CD4-positive, alpha-beta T cell treated with Interleukin-6 for 4 hours (primary cell): ENCODE results near the gene PPP1R1B.

Experiments used
- DNase-seq: peaks from one replicate; pipeline ENCODE4 v3.0.0-alpha.2; 2020; ENCODE audit warnings: mixed read lengths

PPP1R1B gene

DNA sequence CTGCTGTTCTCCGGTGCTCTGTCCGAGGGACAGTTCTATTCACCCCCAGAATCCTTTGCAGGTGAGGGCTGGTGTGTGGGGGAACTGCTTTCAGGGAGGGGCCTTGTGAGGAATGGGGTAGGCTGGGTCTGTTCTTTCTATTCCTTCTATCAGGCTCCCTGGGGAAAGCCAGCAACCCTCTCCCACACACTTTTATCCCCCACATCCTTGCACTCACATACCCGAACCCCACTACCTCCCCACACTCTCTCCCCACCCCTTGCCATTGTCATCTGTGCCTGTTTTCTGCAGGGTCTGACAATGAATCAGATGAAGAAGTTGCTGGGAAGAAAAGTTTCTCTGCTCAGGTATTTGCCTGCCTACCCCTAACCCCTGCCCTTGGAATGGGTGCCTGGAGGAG lies 32.0 kb downstream of the PPP1R1B start:
- no peak for DNase-seq

DNA sequence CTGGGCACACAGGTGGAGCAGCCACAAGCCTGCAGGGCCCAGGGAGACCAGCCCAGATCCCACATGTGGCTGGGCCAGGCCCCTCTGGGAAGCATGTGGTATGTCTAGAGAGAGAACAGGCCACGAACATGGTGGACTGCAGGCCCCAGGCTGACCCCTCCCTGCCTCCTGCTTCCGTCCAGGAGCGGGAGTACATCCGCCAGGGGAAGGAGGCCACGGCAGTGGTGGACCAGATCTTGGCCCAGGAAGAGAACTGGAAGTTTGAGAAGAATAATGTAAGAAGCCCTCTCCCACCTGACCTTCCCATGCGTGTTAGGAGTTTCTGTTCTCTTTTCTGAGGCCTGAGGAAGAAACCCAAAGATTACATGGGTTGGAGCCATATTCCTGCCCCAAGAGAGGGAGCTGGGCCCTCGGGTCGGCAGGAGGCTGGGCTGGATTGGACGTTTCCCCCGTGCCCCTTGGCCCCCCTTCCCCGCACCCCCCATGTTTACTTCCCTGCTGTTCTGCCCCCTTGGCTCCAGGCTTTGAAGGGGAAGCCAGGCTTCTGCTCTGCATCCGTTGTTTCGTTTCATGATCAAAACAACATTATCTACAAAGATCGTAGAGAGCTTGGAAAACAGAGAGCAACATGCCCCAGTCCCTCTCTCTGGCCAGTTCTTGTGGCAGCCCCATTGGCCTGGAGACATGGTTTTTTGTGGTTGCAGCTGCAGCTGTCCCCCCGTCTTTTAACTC lies 32.7 kb downstream of the PPP1R1B start:
- peak; percentile 40 for DNase-seq

GRCh38 chr17:39660011-39660360 lies 33.2 kb downstream of the PPP1R1B start:
- DNase-seq, result no peak

- DNase-seq, result no peak
Observed at GRCh38 chr17:39660397-39661385, 33.9 kb downstream of the PPP1R1B start.

DNA sequence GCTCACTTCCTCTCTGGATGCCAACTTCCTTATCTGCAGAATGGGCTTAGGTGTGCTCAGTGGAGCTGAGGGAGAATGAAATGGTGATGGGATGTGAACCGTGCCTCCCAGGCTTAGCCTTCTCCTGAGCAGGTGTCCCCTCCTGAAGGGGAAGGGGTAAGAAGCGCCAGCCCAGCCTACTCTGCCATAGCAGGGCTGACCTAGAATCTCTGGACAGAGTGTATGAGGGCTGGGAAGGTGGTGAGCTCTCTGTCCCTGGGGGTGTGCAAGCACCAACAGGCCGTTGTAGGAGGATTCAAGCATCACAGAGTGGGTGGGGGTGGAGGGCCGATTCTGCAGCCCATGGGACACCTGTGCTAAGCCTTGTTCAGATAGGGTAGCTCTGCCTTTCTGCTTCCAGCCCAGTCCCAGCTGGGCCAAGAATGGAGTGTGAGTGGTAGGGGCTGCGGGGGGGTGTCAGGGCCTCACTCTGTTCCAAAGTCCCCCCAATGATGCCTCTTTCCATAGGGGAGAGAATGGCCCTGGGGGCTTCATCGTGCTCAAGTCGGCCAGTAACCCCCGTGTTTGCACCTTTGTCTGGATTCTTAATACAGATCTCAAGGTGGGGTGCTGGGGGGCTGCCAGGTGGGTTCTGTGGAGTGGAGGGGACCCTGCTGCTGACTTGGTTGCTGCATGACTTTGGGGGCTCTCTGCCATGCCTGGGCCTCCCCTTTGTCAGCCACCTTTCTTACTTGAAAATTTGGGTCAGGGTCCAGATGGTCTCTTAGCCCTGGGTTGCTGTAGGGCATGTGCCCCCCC lies 35.2 kb downstream of the PPP1R1B start:
- DNase-seq, result no peak

DNA sequence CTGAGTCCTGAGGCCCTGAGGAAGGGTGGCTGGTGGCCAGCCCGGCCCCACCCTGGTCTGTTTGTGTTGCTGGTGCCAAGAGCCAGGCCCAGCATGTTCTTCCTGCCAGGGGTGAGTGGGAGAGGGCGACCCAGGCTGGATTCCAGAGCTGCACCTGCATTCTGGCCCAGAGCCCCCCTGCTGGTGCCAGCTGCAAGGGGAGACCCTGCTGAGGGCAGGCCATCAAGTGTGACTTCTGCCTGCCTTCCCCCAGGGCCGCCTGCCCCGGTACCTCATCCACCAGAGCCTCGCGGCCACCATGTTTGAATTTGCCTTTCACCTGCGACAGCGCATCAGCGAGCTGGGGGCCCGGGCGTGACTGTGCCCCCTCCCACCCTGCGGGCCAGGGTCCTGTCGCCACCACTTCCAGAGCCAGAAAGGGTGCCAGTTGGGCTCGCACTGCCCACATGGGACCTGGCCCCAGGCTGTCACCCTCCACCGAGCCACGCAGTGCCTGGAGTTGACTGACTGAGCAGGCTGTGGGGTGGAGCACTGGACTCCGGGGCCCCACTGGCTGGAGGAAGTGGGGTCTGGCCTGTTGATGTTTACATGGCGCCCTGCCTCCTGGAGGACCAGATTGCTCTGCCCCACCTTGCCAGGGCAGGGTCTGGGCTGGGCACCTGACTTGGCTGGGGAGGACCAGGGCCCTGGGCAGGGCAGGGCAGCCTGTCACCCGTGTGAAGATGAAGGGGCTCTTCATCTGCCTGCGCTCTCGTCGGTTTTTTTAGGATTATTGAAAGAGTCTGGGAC lies 36.0 kb downstream of the PPP1R1B start:
- DNase-seq, result no peak

GRCh38 chr17:39663340-39663687 lies 36.6 kb downstream of the PPP1R1B start:
- DNase-seq, result no peak

GRCh38 chr17:39663688-39664580 lies 37.2 kb downstream of the PPP1R1B start:
- DNase-seq, result no peak

DNA sequence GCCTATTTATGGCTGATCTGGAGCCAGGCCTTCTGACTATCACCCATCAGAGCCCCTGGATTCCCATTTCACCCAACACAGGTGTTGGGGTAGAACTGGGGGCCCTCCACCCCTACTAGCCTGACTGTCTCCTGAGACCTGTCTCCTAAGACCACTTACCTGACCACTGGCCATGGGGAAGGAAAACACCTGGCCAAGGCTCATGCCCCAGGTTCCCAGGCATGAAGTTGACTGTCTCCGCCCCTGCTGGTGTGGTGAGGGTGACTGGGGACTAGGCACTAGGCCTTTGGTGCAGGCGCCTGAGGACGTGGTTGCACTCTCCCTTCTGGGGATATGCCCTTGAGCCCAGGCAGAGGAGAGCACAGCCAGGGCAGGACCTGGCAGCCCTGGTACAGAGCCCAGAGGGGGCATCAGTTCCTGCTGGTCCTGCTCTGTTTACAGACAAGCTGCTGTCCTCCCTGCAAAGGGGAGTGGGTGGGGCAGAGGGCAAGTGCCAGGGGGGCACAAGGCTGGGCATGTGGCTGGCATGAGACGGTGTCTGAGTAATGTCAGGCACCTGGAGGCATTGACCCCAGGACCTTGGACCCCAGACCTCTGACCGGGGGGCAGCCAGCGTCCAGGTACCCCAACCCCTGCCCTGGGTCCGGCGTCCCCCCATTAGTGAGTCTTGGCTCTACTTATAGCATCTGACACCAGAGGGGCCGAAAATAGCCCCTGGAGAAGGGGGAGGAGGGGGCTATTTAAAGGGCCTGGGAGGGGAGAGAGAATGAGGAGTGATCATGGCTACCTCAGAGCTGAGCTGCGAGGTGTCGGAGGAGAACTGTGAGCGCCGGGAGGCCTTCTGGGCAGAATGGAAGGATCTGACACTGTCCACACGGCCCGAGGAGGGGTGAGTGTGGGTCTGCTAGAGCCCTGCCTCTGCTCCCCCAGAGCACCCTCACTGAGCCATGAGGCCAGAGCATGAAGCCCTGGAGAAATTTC lies 38.1 kb downstream of the PPP1R1B start, which contains the start of gene TCAP:
TCAP (plus strand) TSS at position 769 of the 981 bp plus-strand sequence; CDS start at position 780, 11 bp downstream.
- DNase-seq, result no peak

GRCh38 chr17:39665642-39666224 lies 39.0 kb downstream of the PPP1R1B start:
- peak; percentile 22 for DNase-seq

DNA sequence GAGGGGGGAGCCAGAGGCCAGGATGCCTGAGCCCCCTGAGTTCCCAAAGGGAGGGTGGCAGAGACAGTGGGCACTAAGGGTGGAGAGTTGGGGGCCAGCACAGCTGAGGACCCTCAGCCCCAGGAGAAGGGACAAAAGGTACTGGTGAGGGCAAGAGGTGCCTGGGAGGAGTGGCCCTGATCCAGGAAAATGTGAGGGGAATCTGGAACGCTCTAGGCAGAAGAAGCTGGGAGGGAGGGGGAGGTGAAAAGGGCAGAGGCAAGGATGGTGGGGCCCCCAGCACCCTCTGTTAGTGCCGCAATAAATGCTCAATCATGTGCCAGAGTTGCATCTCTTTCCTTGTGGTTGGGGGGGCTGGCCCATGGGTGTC lies 39.5 kb downstream of the PPP1R1B start:
- DNase-seq, result no peak

GRCh38 chr17:39666601-39667261 lies 40.0 kb downstream of the PPP1R1B start:
- no peak for DNase-seq

GRCh38 chr17:39667262-39667944 lies 40.7 kb downstream of the PPP1R1B start:
- peak; percentile 19 for DNase-seq

- DNase-seq, result peak; percentile 84
Observed at GRCh38 chr17:39667945-39668924, 41.5 kb downstream of the PPP1R1B start, which contains the start of gene PNMT. PNMT (plus strand) TSS chr17:39668453; CDS start chr17:39668476, 23 bp downstream.

DNA sequence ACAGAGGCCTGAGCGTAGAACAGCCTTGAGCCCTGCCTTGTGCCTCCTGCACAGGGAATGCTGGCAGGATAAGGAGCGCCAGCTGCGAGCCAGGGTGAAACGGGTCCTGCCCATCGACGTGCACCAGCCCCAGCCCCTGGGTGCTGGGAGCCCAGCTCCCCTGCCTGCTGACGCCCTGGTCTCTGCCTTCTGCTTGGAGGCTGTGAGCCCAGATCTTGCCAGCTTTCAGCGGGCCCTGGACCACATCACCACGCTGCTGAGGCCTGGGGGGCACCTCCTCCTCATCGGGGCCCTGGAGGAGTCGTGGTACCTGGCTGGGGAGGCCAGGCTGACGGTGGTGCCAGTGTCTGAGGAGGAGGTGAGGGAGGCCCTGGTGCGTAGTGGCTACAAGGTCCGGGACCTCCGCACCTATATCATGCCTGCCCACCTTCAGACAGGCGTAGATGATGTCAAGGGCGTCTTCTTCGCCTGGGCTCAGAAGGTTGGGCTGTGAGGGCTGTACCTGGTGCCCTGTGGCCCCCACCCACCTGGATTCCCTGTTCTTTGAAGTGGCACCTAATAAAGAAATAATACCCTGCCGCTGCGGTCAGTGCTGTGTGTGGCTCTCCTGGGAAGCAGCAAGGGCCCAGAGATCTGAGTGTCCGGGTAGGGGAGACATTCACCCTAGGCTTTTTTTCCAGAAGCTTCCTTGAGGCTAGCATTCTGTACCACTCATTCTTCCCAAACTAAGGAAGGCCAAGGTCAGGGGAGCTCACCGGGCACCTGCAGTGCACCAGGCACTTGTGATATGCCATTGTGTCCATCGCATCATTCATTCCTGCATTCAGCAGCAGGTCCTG lies 43.4 kb downstream of the PPP1R1B start:
- no peak for DNase-seq

DNA sequence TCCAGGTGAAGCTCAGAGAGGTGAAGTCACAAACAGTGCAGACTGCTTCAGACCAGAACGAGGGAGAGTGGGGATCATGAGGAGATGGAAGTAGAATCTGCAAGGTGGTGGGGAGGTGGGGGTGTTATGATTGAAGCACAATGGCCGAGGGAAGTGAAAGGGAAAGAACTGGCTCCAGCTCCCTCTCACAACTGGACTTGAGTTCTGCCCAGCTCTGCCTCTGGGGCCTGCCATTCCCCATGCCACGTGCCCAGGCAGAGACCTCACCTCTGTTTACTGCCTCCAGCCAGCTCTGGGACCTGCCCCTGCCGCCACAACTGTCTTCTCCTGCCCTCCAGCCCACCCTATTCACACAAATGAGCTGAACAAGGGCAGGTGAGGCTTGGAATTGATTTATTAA lies 44.0 kb downstream of the PPP1R1B start:
- no peak for DNase-seq
